HAP-1 (cell line): Measurements from ENCODE around the gene WDTC1.
A peak's percentile ranks its signal among the peaks of the same experiment; 100 is the strongest.
"Not testable (repeated sequence)": the region's sequence is repeated elsewhere in the genome, so short reads cannot be mapped to it uniquely, and the experiment has no call there.

Experiments
- DNase-seq, 2 experiments: peaks; one replicate each; pipeline ENCODE4 v3.0.0-alpha.2; 2016 to 2020; ENCODE audit warnings: low spot score in 2 of 2
- H3K27me3 ChIP-seq: fragments of 250-450 bp; sonication (Bioruptor Pico); 2 replicates; pipeline ENCODE4 v1.5.1; 2020; ENCODE audit warnings: low read depth, mild to moderate bottlenecking, moderate library complexity
- H3K36me3 ChIP-seq: fragments of 250-450 bp; sonication (Bioruptor Pico); replicated peaks from 2 replicates; pipeline ENCODE4 v1.5.1; 2020; ENCODE audit warnings: mild to moderate bottlenecking
- H3K4me1 ChIP-seq: fragments of 250-450 bp; sonication (Bioruptor Pico); 2 replicates; pipeline ENCODE4 v1.5.1; 2020; ENCODE audit warnings: mild to moderate bottlenecking
- H3K4me3 ChIP-seq: fragments of 250-450 bp; sonication (Bioruptor Pico); 2 replicates; pipeline ENCODE4 v1.5.1; 2020; ENCODE audit warnings: mild to moderate bottlenecking, moderate library complexity
- H3K9me3 ChIP-seq: fragments of 250-450 bp; sonication (Bioruptor Pico); 2 replicates; pipeline ENCODE4 v1.5.1; 2020; ENCODE audit warnings: mild to moderate bottlenecking, moderate library complexity
- in situ Hi-C: fragments of 300-500 bp; cut with MboI; formaldehyde crosslinking; loops from 3 replicates; pipeline ENCODE4 v1.14.3; 2020; ENCODE audit warnings: low sequenced_read_pairs, inconsistent platforms, mixed read lengths

The WDTC1 gene

DNA sequence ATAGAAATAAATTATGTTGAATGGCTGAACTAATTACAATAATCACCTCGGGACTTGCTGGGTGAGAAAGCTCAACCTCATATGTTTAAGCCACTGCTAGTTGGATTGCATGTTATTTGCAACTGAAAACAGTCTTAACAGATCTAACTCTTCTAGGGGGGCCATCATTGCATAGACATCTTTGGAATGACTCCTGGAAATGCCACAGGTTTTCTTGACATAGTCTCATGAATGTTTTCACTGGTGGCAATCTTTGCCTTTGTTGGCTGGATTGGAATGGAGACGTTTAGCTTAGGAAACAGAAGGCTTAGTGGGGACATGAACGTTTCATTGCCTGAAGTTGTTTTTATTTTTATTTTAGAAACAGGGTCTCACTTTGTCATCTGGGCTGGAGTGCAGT lies 8.8 kb upstream of the WDTC1 start:
- Histone ChIP-seq H3K27me3 (no peaks in the 10 kb centered on the region), H3K4me1 (peaks cover 2% of the 10 kb centered on the region; the same call in 1 of the 2 replicates), H3K9me3 (no peaks in the 10 kb centered on the region; the same call in 1 of the 2 replicates), H3K36me3 (no peaks in the 10 kb centered on the region), H3K4me3 (no peak overlapping the region)
- DNase-seq = no peak
- in situ Hi-C loops = no loop called here

DNA sequence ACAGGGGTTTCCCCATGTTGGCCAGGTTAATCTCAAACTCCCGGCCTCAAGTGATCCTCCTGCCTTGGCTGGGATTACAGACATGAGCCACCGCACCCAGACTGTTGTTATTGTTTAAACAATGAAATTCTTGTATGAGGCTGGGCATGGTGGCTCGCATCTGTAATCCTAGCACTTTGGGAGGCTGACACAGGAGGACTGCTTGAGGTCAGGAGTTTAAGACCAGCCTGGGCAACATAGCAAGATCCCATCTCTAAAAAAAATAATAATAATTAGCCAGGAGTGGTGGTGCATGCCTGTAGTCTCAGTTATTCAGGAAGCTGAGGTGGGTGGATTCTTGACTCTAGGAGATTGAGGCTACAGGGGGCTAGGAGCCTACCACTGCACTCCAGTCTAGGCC lies 6.7 kb upstream of the WDTC1 start:
- Histone ChIP-seq H3K4me3 (no peak overlapping the region), H3K36me3 (no peaks in the 10 kb centered on the region), H3K27me3 (no peaks in the 10 kb centered on the region), H3K4me1 (no peaks in the 10 kb centered on the region), H3K9me3 (no peaks in the 10 kb centered on the region; the same call in 1 of the 2 replicates)
- in situ Hi-C loops = no loop called here
- DNase-seq = no peak

DNA sequence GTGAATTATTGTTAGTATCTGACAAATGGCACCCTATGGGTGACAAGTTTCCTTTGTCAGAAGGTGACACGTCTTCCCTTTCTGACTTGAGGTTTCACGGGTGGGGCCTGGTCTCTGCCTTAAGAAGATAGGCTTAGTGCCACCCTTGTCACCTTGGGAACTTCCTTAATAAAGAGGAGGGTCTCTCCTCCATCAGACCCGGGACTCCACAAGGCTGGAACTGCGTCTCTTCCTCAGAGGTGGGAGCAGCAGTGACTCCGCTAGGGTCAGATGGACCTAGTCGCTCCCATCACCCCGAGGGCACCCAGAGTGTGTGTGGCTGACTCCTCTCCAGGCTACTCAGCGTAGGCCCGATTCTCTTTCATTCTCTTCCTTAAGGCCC lies 774 bp upstream of the WDTC1 start:
- peak overlapping the region; percentile 48 for H3K4me3 ChIP-seq
- no peaks in the 10 kb centered on the region for H3K36me3 ChIP-seq
- H3K9me3 ChIP-seq = no peaks in the 10 kb centered on the region
- no peak for DNase-seq
- in situ Hi-C loops = no loop called here
- H3K4me1 ChIP-seq = peaks cover 10% of the 10 kb centered on the region; the same call in 1 of the 2 replicates
- H3K27me3 ChIP-seq = no peaks in the 10 kb centered on the region

DNA sequence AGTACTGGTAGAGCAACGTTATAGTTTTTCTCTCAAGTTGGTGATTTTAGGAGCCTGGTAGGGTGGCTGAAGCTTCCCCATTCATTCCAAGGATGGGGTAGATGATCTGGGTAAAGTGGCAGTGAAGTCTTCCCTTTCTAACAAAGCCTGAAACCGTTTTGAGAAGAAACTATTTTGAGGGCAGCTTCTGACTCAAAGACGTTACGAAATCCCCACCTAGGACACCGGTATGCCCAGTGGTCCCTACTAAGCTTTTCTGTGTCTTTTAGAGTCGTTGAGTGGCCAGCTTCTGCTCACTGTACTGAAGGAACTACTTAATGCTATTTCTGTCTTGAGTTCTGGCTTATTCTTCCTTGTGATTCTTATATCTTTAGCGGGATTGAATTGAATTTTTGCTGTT lies 1.4 kb downstream of the WDTC1 start:
- H3K4me1 ChIP-seq = peaks cover 10% of the 10 kb centered on the region; the same call in 1 of the 2 replicates
- no peaks in the 10 kb centered on the region for H3K27me3 ChIP-seq
- peak overlapping the region; percentile 48 for H3K4me3 ChIP-seq
- no peaks in the 10 kb centered on the region for H3K36me3 ChIP-seq
- DNase-seq = no peak
- H3K9me3 ChIP-seq = no peaks in the 10 kb centered on the region
- in situ Hi-C loops = no loop called here

DNA sequence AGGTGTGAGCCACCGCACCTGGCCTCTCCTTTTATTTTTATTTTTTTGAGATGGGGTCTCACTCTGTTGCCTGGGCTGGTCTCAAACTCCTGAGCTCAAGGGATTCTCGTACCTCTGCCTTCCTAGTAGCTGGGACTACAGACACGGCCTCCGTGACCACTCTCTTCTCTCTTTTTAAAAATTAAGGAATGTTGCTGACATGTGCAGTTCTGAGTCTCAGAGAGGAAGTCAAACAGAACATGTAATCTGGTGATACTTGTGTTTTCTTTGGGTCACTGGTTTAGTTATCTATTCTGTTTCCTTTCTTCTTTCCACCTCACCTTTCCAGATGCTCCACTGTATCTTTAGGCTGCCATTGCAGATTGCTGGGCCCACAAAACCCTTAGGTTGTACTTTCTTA lies 2.7 kb downstream of the WDTC1 start:
- no peak for DNase-seq
- Histone ChIP-seq H3K4me3 (no peak overlapping the region), H3K27me3 (no peaks in the 10 kb centered on the region), H3K9me3 (no peaks in the 10 kb centered on the region), H3K36me3 (no peaks in the 10 kb centered on the region), H3K4me1 (peaks cover 10% of the 10 kb centered on the region; the same call in 1 of the 2 replicates)
- in situ Hi-C loops = no loop called here

DNA sequence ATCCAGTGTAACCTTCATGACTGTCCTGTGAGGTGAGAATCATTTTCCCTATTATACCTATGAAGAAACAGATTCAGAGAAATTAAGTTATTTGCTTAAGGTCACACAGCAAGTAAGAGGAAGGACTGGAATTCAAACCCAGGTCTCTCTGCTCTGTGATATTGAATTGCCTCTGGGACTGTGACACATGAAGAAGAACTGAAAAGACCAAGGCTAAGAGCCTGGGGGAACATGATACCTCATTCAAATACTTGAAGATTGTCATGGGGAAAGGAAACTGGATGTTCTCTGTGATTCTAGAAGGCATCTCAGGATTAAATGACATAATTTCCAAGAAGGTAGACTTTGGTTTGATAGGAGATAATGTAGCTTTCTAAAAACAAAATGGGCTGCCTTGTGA lies 3.6 kb downstream of the WDTC1 start:
- no peak overlapping the region for H3K4me3 ChIP-seq
- in situ Hi-C loops = no loop called here
- no peaks in the 10 kb centered on the region for H3K27me3 ChIP-seq
- peaks cover 10% of the 10 kb centered on the region; the same call in 1 of the 2 replicates for H3K4me1 ChIP-seq
- H3K36me3 ChIP-seq = no peaks in the 10 kb centered on the region
- DNase-seq = no peak
- H3K9me3 ChIP-seq = no peaks in the 10 kb centered on the region

DNA sequence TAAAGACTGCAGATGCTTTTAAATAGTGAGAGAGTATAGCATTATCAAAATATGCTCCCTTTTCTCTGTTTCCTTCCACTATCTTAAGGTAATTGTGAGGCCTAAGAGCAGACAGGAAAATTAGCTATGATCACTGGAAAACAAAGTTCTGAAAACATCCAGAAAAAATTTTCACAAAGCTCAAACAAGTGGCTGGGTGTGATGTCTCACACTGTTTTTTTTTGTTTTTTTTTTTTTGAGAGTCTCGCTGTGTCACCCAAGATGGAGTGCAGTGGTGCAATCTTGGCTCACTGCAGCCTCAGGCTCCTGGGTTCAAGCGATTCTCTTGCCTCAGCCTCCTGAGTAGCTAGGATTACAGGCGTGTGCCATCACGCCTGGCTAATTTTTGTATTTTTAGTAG lies 7.2 kb downstream of the WDTC1 start:
- Histone ChIP-seq H3K36me3 (no peaks in the 10 kb centered on the region), H3K27me3 (no peaks in the 10 kb centered on the region), H3K4me3 (no peak overlapping the region), H3K4me1 (no peaks in the 10 kb centered on the region), H3K9me3 (no peaks in the 10 kb centered on the region)
- in situ Hi-C loops = no loop called here
- no peak for DNase-seq

DNA sequence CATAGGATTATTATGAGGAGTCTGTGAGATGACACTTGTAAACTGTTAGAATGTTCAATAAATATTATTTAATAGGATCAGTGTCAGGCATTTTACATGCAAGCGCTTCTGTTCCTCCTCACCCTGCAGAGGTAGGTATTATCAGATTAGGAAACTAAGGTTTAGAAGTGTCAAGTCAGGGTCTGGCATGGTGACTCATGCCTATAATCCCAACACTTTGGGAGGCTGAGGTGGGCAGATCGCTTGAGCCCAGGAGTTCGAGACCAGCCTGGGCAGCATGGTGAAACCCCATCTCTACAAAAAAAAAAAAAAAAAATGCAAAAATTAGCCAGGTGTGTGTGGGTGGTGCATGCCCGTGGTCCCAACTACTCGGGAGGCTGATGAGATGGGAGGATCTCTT lies 9.2 kb downstream of the WDTC1 start:
- H3K27me3 ChIP-seq, H3K4me3 ChIP-seq, DNase-seq, H3K36me3 ChIP-seq, H3K9me3 ChIP-seq, in situ Hi-C loops, H3K4me1 ChIP-seq: not testable (repeated sequence)

DNA sequence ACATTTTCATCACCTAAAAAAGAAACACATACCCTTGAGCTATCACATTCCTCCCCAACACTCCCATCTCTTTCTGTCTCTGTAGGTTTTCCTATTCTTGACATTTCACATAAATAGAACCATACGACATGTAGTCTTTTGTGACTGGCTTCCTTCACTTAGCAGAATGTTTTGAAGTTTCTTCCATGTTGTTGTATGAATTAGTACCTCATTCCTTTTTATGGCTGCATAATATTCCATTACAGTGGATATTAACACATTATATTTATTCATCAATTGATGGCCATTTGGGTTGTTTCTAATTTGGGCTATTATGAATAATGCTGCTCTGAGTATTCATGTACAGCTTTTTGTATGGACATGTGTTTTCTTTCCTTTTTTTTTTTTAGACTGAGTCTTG lies 11.8 kb downstream of the WDTC1 start:
- in situ Hi-C loops = no loop called here
- H3K36me3 ChIP-seq = no peaks in the 10 kb centered on the region
- H3K4me1 ChIP-seq = no peaks in the 10 kb centered on the region
- H3K27me3 ChIP-seq = no peaks in the 10 kb centered on the region
- H3K9me3 ChIP-seq = no peaks in the 10 kb centered on the region
- no peak for DNase-seq
- no peak overlapping the region for H3K4me3 ChIP-seq

DNA sequence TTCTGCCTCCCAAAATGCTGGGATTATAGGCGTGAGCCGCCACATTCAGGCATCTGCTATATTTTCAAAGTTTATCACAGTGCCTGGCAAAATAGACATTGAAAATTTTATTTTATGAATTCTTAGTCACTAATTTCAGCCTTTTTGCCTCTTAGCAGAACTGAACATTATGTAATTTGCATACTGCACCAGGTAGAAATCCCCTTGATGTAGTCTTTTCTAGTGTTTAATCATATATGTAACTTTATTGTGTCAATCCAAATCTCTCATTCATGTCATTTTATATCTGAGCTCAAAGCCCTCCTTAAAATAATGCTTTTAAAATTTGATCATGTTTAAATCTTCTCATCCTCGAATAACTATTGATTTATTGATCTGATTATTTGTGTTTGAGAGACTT lies 19.2 kb downstream of the WDTC1 start:
- no peak overlapping the region for H3K4me3 ChIP-seq

DNA sequence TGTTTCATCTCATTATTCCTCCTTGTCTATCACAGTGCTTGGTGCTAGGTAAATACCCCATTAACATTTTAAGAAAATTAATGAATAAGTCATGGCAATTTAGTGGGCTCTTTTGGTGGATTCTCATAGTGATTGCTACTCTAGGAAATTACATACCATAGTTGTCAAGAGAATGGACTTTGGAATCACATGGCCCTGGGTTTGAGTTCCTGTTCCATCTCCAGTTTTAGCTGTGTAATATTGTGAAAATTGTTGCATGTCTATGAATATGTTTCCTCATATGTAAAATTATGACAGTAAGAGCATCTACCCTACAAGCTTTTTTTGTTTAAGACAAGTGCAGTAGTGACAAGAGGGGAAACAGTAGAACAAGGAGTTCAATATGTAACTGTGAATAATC lies 20.7 kb downstream of the WDTC1 start:
- in situ Hi-C loops = no loop called here
- Histone ChIP-seq H3K36me3 (no peaks in the 10 kb centered on the region), H3K4me1 (0 out of 2 replicates have a peak, but pooled peaks cover 4% of the 10 kb centered on the region), H3K9me3 (no peaks in the 10 kb centered on the region), H3K27me3 (no peaks in the 10 kb centered on the region), H3K4me3 (no peak overlapping the region)
- no peak for DNase-seq

More for the DNA sequence above, 19.2 kb downstream of the WDTC1 start:
- in situ Hi-C loops = no loop called here
- DNase-seq = no peak
- H3K36me3 ChIP-seq = no peaks in the 10 kb centered on the region
- H3K9me3 ChIP-seq = no peaks in the 10 kb centered on the region
- no peaks in the 10 kb centered on the region for H3K27me3 ChIP-seq
- H3K4me1 ChIP-seq = 0 out of 2 replicates have a peak, but pooled peaks cover 4% of the 10 kb centered on the region

DNA sequence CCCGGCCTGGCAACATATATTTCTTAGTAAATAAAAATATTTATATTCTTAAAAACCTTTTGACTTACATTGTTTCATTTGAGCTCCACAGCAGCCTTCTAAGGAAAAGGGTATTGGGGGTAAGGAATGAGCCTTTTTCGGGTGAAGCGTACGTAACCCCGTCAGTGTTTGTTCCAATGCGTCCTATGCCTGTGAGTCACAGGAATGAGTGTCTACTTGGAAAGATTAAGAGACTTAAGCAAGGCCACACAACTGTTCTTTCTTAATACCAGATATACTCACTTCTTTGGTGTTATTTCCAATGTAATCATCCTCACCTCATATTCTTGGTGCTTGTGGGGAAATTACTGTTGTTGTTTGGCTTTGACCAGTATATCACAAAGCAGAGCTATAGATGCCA lies 22.7 kb downstream of the WDTC1 start:
- Histone ChIP-seq H3K36me3 (no peaks in the 10 kb centered on the region), H3K27me3 (no peaks in the 10 kb centered on the region), H3K9me3 (no peaks in the 10 kb centered on the region), H3K4me1 (0 out of 2 replicates have a peak, but pooled peaks cover 3% of the 10 kb centered on the region), H3K4me3 (no peak overlapping the region)
- in situ Hi-C loops = no loop called here
- DNase-seq = no peak

DNA sequence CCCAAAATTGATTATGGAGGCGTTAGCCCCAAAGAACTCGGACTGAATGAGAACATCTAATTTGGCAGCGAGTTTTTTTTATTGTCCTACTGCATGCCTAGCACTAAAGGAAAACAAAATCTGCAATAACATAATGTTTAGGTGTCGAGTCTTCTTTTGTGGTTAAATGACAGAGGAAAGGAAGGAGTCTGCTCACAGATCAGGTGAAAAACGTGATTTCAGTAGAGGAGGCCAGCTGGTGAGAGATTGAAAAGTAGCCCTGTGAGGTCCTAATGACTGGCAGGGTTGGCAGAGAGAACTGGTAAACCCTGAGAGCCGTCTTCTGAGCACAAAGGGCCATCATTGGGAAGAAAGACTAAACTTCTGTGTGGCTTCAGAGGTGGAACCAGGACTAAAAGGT lies 24.2 kb downstream of the WDTC1 start:
- no peak for DNase-seq
- Histone ChIP-seq H3K4me1 (no peaks in the 10 kb centered on the region), H3K27me3 (no peaks in the 10 kb centered on the region), H3K9me3 (no peaks in the 10 kb centered on the region), H3K36me3 (no peaks in the 10 kb centered on the region), H3K4me3 (no peak overlapping the region)
- in situ Hi-C loops = no loop called here

DNA sequence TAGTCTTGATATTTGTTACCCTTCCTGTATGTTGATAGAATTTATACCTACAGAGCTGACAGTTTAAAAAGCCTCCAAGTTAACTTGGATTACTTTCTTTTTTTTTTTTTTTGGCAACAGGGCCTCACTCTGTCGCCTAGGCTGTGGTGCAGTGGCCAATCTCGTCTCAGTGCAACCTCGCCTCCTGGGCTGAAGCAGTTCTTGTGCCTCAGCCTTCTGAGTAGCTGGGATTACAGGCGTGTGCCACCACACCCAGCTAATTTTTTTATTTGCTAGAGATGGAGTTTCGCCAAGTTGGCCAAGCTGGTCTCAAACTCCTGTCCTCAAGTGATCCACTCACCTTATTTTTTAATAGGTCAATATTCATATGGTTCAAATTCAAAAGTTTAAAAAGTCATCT lies 32.7 kb downstream of the WDTC1 start:
- no peaks in the 10 kb centered on the region for H3K9me3 ChIP-seq
- no peaks in the 10 kb centered on the region; the same call in 1 of the 2 replicates for H3K36me3 ChIP-seq
- in situ Hi-C loops = no loop called here
- no peak for DNase-seq
- no peak overlapping the region for H3K4me3 ChIP-seq
- H3K27me3 ChIP-seq = no peaks in the 10 kb centered on the region
- H3K4me1 ChIP-seq = no peaks in the 10 kb centered on the region

DNA sequence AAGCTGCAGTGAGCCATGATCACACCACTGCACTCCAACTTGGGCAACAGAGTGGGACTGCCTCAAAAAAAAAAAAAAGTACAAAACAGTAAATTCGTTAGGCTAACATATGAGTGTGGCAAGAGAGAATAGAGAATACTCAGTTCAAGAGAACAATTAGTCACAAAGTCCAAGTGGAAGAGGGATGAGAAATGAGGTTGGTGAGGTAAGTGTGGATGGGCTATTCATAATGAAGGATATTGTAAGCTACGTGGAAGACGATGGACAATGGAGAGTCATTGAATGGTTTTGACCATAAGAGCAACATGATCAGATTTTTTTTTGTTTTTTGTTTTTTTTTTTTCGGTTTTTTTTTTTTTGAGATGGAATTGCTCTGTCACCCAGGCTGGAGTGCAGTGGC lies 34.8 kb downstream of the WDTC1 start:
- H3K4me1 ChIP-seq = no peaks in the 10 kb centered on the region
- in situ Hi-C loops = no loop called here
- no peaks in the 10 kb centered on the region for H3K27me3 ChIP-seq
- H3K9me3 ChIP-seq = no peaks in the 10 kb centered on the region
- DNase-seq = no peak
- no peaks in the 10 kb centered on the region; the same call in 1 of the 2 replicates for H3K36me3 ChIP-seq
- H3K4me3 ChIP-seq = no peak overlapping the region
